PFSK-1 (cell line): Measurements from ENCODE around the gene PREX1.

Experiments
- FOXP2 ChIP-seq: optimal IDR thresholded peaks from 2 replicates; pipeline ENCODE3; 2011; ENCODE audit warnings: borderline replicate concordance, control low read depth, inconsistent platforms; ENCODE audit not compliant: insufficient read depth; ENCODE audit errors: extremely low read length, extremely low read depth
- POLR2AphosphoS5 ChIP-seq: IDR thresholded peaks from 2 replicates; pipeline ENCODE4 v1.6.1; 2012; ENCODE audit warnings: low read depth, mild to moderate bottlenecking, control low read depth, low read length, moderate library complexity
- SIN3A ChIP-seq: IDR thresholded peaks from 2 replicates; pipeline ENCODE4 v1.6.1; 2012; ENCODE audit warnings: mild to moderate bottlenecking, low read length, moderate library complexity, borderline replicate concordance; ENCODE audit not compliant: insufficient read depth
- TAF1 ChIP-seq: IDR thresholded peaks from 2 replicates; pipeline ENCODE4 v1.6.1; 2012; ENCODE audit warnings: low read length, control low read depth, borderline replicate concordance; ENCODE audit not compliant: insufficient read depth
- TF ChIP-seq, protein P1 (sequence below), 2 experiments: IDR thresholded peaks; 2 replicates each; pipeline versions ENCODE4 v1.6.1 to v1.8.0; 2011 to 2012; ENCODE audit warnings: low read depth in 2 of 2, low read length in 2 of 2, control low read depth in 1 of 2, inconsistent platforms in 1 of 2, mild to moderate bottlenecking in 1 of 2, moderate library complexity in 1 of 2; ENCODE audit not compliant: insufficient read depth in 1 of 2

PREX1 gene

DNA sequence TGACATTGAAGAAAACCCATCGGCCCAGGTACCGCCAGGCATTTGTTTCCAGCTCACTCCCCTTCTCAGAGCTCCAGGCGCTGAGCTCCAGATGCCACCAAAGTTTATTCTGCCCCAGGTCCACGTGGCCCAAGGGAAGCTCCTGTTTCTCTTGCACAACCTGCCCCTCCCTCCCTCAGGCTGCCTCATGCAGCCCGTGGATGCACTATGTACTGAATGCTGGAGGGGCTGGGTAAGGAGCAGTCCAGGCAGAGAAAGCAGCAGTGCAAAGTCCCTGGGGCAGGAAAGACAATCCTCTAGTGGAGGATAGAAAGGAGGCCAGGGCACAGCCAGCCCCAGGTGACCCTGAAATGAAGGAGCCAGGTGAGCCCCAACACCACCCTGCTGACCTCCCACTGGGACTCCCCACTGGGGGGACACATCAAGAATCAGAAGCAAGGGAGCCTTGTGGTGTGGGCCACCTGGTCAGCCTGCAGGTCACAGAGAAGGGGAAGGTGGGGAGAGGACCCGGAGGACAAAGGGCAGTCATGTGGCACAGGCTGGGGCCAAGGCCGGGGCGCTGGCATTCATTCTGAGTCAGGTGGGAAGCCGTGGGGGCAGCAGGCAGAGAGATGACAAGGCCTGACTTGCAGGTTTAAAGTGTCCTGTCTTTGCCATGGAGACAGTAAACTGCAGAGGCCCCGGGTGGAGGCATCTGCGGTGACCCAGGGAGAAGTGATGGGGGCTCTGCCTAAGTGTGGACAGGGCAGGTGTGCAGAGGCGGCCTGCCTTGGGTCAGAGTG is 230.1 kb downstream of the PREX1 start:
- TF ChIP-seq POLR2AphosphoS5 = no peak
- TF ChIP-seq SIN3A = no peak
- TF ChIP-seq FOXP2 = no peak
- TF ChIP-seq TAF1 = no peak

DNA sequence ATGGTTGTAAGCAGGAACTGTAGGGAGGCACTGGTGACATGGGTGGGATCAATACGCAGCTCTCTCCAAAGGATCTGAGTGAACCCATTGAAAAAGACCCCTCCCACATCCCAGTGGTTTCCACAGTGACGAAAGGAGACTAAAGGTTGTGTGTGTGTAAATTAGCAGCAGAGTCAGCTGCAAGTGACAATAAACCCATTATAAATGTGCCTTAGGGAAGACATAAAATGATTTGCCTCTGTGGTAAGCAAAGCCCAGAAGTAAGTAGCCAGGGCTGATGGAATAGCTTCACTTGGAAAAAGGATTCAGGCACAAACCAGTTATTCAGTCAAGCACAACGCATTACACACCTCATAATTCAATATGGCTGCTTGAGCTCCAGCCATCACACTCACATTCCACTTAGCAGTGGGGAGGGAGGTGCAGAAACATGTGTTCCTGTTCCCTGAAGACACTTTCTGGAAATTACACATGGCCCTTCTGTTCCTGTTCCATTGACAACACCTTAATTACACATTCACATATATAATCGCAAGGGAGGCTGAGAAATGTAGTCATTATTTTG is 231.4 kb downstream of the PREX1 start:
- TF ChIP-seq, protein P1, sequence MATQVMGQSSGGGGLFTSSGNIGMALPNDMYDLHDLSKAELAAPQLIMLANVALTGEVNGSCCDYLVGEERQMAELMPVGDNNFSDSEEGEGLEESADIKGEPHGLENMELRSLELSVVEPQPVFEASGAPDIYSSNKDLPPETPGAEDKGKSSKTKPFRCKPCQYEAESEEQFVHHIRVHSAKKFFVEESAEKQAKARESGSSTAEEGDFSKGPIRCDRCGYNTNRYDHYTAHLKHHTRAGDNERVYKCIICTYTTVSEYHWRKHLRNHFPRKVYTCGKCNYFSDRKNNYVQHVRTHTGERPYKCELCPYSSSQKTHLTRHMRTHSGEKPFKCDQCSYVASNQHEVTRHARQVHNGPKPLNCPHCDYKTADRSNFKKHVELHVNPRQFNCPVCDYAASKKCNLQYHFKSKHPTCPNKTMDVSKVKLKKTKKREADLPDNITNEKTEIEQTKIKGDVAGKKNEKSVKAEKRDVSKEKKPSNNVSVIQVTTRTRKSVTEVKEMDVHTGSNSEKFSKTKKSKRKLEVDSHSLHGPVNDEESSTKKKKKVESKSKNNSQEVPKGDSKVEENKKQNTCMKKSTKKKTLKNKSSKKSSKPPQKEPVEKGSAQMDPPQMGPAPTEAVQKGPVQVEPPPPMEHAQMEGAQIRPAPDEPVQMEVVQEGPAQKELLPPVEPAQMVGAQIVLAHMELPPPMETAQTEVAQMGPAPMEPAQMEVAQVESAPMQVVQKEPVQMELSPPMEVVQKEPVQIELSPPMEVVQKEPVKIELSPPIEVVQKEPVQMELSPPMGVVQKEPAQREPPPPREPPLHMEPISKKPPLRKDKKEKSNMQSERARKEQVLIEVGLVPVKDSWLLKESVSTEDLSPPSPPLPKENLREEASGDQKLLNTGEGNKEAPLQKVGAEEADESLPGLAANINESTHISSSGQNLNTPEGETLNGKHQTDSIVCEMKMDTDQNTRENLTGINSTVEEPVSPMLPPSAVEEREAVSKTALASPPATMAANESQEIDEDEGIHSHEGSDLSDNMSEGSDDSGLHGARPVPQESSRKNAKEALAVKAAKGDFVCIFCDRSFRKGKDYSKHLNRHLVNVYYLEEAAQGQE (IDR thresholded peaks at IDR 0.05; ENCODE audit: insufficient read depth in 1 of 2, low read depth in 2 of 2, low read length in 2 of 2) = no peak
- no peak for TF ChIP-seq SIN3A
- no peak for TF ChIP-seq POLR2AphosphoS5
- no peak for TF ChIP-seq TAF1
- TF ChIP-seq FOXP2 = no peak

DNA sequence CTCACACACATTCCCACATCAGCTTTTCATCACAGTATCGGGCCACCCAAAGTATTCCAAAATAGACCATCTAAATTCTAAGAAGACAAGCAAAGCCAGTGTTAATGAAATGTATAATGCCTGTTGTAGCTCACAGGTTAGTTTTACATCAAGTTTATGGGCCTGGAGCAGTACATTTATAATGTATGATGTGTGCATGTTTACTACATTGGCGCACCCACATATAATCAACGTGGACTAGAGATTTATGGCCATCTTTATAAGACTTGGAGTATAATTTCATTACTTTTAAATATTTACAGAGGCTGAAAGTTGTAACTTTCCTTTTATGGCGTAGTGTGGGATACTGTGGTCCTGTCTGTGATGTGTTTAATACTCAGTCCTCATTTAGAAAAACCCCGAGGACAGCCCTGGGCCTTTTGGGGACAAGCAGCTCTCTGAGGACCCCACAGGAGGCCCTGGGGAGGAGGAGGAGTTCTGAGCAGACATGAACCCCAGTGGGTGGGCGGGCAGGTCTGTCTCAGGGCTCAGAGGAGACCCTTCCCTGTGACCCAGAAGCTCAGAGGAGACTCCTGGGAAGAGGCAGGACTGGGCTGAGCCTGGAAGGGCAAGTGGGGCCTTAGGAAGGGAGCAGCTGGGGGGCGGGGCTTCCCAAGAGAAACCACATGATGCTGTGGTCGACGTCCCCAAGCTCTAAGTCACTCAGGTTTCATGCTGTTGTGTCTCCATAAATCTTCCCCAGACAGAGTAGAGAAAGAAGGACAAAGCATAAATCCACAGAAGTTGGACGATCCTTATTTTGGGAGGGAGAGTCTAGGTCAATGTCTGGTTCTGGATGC is 232.1 kb downstream of the PREX1 start:
- no peak for TF ChIP-seq SIN3A
- TF ChIP-seq FOXP2 = no peak
- TF ChIP-seq, protein P1 (IDR thresholded peaks at IDR 0.05; ENCODE audit: insufficient read depth in 1 of 2, low read depth in 2 of 2, low read length in 2 of 2) = no peak
- no peak for TF ChIP-seq POLR2AphosphoS5
- no peak for TF ChIP-seq TAF1

GRCh38 chr20:48594533-48594932 is 233.3 kb downstream of the PREX1 start:
- TF ChIP-seq TAF1 (no peak), POLR2AphosphoS5 (no peak), FOXP2 (no peak), SIN3A (no peak)
- TF ChIP-seq, protein P1 (IDR thresholded peaks at IDR 0.05; ENCODE audit: insufficient read depth in 1 of 2, low read depth in 2 of 2, low read length in 2 of 2) = no peak

DNA sequence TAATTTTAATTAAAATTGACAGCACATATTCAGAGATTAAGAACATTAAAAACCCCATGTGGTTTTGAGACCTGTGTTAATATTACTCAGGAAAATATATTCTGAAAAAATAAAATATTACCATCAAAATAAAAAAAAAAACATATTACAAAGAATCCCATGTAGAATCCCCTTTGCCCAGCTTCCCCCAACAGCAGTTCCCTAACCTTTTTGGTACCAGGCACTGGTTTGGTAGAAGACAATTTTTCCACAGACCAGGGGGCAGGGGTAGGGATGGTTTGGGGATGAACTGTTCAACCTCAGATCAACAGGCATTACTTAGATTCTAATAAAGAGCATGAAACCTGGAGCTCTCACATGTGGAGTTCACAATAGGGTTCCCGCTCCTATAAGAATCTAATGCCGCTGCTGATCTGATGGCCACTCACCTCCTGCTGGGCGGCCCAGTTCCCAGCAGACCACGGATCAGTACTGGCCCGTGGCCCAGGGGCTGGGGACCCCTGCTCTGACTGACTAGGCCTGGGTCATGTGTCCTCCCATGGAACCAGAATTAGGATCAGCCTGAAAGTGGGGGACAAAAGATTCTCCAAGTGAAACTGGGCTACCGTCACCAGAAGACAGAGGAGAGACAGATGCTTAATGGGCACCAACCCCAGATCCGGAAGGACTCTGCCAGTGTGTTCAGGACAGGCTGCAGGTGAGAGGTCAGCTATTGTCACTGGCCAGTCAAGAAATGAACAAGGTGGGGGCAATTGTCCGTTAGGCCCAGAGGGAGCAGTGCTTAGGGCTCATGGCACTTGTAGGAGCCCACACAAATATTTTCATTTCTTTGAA is 235.5 kb downstream of the PREX1 start:
- TF ChIP-seq SIN3A (no peak), POLR2AphosphoS5 (no peak), TAF1 (no peak), FOXP2 (no peak)
- TF ChIP-seq, protein P1 (IDR thresholded peaks at IDR 0.05; ENCODE audit: insufficient read depth in 1 of 2, low read depth in 2 of 2, low read length in 2 of 2) = no peak
